GM19238 (cell line): ENCODE measurements around the gene XKR7.
A peak's percentile ranks its signal among the peaks of the same experiment; 100 is the strongest.
"Not testable (repeated sequence)": the region's sequence is repeated elsewhere in the genome, so short reads cannot be mapped to it uniquely, and the experiment has no call there.

ENCODE experiments used
- DNase-seq: peaks from one replicate; pipeline ENCODE4 v3.0.0; 2011; ENCODE audit warnings: low spot score; ENCODE audit not compliant: insufficient read length

The XKR7 gene, protein sequence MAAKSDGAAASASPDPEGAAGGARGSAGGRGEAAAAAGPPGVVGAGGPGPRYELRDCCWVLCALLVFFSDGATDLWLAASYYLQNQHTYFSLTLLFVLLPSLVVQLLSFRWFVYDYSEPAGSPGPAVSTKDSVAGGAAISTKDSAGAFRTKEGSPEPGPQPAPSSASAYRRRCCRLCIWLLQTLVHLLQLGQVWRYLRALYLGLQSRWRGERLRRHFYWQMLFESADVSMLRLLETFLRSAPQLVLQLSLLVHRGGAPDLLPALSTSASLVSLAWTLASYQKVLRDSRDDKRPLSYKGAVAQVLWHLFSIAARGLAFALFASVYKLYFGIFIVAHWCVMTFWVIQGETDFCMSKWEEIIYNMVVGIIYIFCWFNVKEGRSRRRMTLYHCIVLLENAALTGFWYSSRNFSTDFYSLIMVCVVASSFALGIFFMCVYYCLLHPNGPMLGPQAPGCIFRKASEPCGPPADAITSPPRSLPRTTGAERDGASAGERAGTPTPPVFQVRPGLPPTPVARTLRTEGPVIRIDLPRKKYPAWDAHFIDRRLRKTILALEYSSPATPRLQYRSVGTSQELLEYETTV

DNA sequence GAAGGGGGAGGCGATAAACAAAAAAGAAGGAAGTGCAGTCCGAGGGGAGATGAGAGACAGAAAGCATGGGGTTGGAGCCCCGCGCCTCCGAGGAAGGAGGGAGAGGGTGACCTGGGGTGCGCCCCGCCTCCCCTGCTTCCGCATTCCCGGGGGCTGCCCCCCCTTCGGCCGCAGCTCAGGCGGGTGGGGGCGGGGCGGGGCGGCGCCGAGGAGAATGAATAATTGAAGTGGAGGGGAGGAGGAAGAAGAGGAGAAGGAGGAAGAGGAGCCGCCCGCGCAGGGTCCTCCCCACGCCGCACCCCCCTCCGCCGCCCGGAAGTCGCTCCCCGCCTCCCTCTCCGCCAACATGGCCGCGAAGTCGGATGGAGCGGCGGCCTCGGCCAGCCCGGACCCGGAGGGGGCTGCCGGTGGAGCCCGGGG, at the start of gene XKR7:
TSS of gene XKR7 (plus strand) at position 322 of the 420 bp plus-strand sequence. CDS start at position 347, 25 bp downstream.
- DNase-seq = no peak

DNA sequence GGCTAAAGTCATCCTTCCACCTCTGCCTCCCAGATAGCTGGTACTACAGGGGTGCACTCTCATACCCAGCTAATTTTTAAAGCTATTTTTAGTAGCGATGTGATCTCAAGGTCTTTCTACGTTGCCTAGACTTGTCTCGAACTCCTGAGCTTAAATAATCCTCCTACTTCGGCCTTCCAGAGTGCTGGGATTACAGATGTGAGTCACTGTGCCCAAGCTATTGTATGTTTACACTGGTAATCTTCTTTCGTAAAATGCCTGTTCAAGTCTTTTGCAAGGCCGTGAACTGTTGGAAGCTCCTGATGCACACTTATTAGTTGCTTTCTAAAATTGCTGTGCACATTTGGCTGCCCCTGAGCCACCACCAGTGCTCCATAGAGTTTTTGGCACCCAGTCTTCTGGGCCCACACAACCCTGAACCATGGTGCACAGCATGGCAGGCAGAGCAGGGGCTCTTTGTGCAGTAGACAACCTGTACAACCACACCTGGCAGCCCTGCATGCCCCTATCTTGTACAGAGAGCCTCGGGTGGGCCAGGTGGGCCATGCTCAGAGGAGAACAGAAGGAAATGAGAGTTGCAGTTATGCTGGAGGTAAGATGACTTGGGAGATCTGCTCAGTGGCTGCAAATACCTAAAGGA, 49.4 kb upstream of the XKR7 start:
- no peak for DNase-seq

DNA sequence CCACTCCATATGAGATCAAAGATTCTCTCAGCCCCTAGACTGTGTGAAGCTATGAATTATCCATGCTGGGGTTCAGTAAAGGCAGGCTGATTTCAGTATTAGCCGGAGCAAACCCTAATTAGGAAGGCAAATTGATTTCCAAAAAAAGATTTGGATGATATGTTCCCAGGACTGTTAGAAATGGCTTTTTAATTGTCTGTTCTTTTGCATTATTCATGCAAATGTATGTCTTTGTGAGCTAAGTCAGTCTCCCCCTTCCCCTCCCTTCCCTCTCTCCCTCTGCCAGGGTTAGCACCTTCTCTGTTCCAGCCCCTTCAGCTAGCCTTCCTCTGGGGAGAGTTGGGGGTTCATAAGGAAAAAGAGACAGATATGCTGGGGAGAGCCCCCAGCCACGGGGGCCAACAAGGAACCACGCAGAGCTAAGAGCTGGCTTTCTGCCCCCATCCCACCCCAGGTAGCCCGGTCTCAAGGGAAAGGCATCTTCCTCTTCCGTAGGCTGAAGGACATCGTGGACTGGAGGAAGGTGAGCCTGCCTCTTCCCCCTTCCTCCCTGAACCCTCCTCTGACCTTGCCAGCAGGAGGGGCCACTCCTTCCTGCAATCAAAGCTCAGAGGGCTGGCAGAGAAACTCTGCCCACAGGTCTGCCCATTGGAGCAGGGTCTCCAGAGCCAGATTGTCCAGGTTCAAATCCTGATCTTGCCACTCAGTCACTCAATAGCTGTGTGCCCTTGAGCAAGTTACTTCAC, 48.4 kb upstream of the XKR7 start:
- DNase-seq = no peak

DNA sequence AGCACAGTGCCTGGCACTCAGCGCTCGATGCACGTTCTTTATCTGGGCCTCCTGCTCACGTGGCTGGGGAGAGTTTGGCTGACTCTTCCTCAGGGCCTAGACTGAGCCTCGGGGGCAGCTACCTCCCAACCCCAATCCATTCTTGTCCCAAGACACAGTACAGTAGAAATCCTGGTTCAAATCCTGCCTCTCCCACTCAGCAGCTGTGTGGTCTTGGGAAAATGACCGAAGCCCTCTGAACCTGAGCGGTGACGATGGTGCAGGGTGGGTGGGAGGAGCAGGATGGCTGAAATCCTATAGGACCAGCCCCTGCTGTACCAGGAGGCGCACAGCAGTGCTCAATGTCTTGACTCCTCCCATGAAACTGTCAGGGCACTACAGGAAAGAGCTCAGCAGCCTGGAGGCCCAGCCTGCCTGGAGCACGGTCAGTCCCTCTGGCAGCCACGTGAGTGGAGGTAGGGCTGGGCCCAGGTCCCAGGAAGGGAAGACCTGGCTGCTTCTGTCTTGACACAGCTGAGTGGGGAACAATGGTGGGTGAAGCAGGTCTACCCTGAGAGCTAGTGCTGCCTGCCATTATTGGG, 47.6 kb upstream of the XKR7 start:
- DNase-seq = no peak

DNA sequence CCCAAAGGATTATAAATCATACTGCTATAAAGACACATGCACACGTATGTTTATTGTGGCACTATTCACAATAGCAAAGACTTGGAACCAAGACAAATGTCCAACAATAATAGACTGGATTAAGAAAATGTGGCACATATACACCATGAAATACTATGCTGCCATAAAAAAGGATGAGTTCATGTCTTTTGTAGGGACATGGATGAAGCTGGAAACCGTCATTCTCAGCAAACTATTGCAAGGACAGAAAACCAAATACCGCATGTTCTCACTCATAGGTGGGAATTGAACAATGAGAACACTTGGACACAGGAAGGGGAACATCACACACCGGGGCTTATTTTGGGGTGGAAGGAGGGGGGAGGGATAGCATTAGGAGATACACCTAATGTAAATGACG, 46.5 kb upstream of the XKR7 start:
- not testable (repeated sequence) for DNase-seq

DNA sequence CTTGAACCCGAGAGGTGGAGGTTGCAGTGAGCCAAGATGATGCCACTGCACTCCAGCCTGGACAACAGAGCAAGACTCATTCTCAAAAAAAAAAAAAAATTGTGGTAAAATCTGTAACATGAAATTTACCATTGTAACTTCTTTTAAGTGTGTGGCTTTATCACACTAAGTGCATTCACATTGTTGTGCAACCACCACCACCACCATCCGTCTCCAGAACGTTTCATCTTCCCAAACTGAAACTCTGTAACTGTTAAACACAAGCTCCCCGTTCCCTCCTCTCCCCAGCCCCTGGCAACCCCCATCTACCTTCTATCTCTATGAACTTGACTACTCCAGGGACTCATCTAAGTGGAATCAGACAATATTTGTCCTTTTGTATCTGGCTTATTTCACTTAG, 45.8 kb upstream of the XKR7 start:
- DNase-seq = no peak

DNA sequence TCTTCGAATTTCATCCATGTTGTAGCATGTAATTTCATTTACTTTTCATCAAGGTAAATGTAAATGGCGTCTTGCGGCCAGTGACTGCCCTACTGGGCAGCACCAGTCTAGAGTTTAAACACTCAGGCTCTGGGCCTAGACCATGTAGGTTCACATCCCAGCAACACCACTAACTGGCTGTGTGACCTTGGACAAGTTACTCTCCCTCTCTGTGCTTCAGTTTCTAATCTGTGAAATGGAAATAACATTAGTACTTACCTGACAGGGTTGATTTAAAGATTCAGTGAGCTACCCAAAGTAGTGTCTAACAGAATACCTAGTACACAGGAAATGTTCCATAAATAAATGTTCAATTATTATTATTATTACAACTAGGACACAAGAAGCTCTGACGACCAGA, 45.4 kb upstream of the XKR7 start:
- no peak for DNase-seq

DNA sequence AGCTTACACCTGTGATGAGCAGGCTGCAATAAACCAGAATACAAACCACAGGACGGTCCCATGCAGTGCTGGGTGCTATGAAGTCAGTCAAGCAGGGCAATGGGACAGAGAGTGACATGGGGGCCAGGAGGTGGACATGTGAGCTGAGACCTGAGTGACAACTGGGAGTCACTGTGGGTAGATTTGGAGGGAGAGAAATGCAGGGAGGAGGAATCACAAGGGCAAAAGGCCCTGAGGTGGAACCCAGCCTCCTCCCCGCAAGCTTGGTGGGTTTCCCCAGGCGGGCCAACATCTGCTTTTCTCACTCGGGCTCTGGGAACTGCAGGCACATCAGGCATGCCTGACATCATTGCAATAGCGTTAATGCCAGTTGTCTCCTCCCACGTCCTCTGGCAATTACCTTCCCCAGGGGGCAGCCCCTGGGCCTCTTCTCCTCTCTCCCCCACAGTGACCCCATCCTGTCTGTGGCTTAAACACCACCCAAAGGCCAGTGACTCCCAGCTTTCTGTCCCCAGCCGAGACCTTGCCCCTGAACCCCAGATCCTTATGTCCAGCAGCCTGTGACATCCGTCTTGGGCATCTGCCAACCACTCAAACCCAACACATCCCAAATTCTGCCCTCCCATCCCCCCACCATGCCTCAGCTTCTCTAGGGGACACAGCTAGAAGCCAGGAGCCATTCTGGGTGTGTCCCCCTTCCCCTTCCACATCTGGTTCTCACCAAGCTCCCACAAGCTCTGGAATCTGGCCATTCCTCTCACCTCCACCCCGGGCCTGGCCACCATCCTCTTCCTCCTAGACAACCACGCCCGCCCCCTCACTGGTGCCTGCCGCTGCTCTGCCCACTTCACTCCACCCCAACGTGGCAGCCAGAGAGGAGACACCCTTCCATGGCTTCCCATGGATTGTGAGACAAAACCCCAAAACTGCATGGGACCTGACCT, 44.3 kb upstream of the XKR7 start:
- peak; percentile 13 for DNase-seq

DNA sequence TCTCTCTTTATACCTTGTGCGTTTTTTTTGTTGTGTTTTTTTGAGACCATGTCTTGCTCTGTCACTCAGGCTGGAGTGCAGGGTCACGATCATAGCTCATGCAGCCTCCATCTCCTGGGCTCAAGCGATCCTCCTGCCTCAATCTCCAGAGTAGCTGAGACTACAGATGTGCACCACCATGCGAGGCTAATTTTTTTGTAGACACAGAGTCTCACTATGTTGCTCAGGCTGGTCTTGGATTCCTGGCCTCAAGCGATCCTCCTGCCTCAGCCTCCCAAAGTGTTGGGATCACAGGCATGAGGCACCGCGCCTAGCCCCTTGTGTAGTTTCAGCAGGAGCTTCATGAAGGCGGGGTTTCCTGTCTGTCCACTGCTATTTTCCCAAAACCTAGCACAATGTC, 43.4 kb upstream of the XKR7 start:
- no peak for DNase-seq

DNA sequence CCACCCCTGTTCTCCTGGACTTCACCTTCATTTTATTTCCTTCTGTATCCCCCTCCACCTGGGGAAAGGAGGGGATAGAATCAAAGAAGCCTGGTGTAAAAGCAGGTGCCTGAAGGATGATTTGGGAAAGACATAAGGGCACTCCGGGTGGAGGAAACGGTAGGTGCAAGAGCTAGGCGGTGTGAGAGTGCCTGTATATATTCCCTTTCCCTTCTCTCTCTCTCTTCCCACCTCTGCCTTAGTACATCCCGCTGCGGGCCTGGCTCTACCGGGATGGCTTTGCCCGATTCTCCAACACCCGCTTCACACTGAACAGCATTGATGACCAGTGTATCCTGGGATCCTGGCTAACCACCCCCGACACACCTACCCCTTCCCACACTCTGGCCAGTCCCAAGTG, 42.3 kb upstream of the XKR7 start:
- no peak for DNase-seq

DNA sequence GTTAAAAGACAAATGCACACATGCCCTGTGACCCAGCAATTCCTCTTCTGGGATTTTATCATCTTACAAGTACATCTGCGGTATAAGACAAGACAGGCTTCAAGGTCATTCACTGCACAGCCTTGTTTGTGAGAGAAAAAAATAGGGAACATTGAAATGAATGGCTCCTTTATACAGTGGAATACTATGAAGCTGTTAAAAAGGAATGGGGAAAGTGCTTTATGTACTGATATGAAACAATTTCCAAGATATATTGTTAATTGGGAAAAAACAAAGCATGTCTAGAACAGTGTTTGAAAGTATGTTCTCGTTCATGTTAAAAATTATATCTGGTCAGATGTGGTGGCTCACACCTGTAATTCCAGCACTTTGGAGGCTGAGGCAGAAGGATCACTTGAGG, 41.5 kb upstream of the XKR7 start:
- no peak for DNase-seq

DNA sequence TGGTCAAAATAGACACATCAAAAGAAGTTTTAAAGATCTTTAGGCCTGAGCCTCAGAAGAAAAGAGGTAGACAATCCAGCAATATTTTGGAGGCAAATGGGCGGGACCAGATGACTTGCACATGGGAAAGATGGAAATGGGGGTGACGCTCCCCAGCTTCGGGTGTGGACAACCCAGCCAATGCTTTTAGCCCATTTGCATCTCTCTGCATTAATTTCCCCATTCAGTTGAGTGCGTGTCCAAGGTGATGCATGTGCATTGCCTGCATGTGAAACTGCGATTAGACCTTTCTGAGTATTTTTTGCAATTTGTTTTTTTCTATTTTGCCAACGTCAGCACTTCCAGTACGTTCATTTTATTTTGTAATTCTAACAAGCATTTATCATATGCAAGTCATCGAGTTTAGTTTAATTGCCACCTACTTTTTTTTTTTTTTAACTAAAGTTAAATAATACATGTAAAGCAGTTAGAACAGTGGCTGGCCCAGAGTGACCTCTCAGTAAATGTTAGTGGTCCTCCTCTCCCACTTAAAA, 40.3 kb upstream of the XKR7 start:
- no peak for DNase-seq

DNA sequence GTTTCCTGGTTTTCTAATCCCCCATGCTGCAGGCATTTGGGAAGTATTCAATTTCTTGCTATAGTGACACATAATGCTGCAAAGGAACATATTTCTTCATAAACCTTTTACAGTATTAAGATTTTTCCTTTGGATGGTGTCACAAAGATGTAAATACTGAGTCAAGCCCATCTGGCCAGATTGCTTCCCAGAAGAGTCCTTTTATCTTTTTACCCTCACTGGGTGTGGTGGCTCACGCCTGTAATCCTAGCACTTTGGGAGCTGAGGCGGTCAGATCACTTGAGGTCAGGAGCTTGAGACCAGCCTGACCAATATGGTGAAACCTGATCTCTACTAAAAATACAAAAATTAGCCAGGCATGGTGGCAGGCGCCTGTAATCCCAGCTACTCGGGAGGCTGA, 38.3 kb upstream of the XKR7 start:
- not testable (repeated sequence) for DNase-seq

DNA sequence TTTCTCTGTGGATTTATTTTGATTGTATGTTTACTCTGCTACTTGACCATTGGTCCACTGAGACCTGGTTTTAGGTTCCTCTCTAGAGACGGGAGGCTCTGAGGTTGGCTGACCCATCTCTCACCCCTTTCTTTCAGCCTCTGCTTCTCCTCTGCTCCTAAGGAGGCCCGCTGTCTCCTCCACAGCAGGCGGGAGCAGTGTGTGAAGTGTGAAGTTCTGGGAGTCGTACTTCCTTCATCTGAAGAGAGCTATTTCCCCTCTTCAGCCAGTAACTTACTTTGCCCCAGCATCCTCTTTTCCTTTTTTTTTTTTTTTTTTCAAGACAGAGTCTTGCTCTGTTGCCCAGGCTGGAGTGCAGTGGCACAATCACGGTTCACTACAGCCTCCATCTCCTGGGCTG, 37.2 kb upstream of the XKR7 start:
- DNase-seq = no peak

DNA sequence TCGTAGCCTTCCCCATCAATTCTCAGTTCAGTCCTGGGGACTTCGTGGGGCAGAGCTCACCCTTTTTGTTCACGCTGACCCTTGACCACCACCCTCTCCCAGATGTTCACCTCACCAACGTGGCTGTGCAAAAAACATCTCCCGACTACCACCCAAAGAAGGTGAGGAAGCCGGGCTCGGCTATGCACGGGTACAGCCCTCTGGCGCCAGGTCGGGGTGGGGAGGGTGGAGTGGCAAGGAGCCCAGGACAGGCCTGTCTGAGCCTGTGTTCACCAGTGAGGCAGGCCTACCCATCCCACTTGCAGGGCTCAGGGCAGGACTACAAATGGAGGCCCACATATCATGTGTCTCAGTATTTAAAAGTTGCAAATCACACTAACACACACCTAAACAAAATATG, 34.3 kb upstream of the XKR7 start:
- no peak for DNase-seq

DNA sequence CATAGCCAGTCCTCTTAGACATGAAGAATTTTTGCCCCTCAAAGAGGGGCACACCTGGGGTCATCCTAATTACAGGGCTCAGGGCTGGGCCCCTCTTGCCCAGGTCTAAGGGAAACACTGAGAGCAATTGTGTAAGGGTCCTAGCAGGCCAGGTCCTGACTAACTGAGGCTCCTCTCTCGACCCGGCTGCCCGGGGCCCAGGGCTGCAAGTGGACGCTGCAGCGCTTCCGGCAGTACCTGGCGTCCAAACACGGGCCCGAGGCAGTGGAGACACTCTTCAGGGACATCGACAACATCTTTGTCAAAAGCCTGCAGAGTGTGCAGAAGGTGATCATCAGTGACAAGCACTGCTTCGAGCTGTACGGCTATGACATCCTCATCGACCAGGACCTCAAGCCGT, 33.5 kb upstream of the XKR7 start:
- DNase-seq = no peak

DNA sequence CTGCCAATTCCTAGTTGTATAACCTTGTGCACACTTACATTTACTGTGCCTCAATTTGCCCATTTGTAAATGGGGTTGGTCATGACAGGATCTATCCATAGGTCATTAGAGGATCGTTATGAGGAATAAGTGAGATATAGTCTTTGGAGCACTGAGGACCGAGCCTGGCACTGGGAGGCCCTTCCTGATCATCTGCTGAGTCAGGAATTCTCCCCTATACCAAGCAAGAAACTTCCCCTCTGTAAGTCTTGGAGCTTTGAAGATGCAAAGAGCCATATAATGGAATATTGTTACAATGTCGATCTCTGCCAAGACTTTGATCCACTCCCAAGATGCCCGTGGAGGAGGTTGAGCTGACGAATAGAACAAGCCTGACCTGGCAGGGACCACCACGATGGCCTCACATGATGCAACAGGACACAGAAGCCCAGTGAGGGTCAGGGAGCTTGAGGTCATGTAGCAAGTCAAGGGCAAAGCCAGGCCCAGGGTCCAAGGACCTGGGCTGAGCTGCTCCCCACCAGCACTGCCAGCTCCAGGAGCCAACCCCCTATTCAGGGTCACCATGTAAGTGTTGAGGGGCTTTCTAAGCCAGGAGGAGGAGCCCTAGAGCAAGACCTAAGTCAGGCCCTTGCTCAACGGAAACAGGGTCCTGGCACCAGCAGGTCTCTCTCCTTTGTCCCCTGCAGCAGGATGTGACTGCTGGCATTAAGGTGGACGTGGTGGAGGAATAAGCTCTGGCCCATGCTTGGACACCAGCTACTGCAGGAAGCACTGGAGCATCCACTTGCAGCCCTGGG, 32.8 kb upstream of the XKR7 start:
- DNase-seq = no peak

DNA sequence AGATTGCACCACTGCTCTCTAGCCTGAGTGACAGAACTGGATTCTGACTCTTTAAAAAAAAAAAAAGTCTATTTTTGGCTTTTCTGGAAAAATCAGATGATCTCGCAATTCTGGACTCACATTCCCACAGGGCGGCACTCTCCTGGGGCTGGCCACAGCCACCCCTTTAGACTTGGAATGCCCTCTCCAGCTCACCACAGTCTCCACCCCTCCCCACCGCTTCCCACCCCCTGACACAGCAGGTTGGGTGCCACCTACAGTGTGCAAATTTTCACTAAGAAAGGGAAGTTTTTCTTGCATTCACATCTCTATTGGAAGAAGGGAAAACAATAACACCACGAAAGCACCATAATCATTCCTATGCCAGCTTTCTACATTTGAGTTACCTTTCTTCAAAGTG, 31.5 kb upstream of the XKR7 start:
- no peak for DNase-seq

DNA sequence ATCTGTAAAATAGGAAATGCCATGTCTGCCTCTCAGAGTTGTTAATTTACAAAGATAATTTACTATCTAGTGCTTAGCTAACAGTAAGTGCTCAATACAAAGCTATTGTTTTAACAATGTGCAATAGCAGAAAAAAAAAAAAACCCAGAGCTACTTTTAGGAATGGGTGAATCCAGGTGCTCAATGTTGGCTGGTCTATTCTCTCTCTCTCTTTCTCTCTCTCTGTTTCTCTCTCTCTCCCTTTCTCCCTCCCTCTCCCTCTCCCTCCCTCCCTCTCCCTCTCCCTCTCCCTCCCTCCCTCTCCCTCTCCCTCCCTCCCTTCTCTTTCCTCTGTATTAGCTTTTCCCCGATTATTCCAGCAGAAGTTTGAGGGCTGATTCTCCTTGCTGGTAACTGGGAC, 30.1 kb upstream of the XKR7 start:
- DNase-seq = no peak
